HG03460 (cell line): ENCODE data around the gene CCDC137.
A peak's percentile ranks its signal among the peaks of the same experiment; 100 is the strongest.

Experiments used
- ATAC-seq: cut with Tn5 transposase; IDR thresholded peaks from one replicate; pipeline ENCODE4 v1.9.1; 2021; ENCODE audit not compliant: unreplicated experiment

The CCDC137 gene

GRCh38 chr17:81700353-81701287, 34.1 kb downstream of the CCDC137 start:
- ATAC-seq: no peak

GRCh38 chr17:81701288-81702071, 34.9 kb downstream of the CCDC137 start:
- ATAC-seq: no peak

- peak; percentile 71 for ATAC-seq
Observed at GRCh38 chr17:81702934-81703746, 36.6 kb downstream of the CCDC137 start, which contains the start of gene MRPL12. Gene MRPL12, plus strand, starts transcription at chr17:81703367. Its CDS starts 135 bp downstream, at chr17:81703502.

GRCh38 chr17:81703747-81704654, 37.5 kb downstream of the CCDC137 start:
- ATAC-seq: no peak

- ATAC-seq: no peak
Observed at GRCh38 chr17:81705518-81706231, 39.1 kb downstream of the CCDC137 start.

GRCh38 chr17:81706232-81706611, 39.7 kb downstream of the CCDC137 start:
- ATAC-seq: no peak

GRCh38 chr17:81706757-81707624, 40.5 kb downstream of the CCDC137 start:
- ATAC-seq: no peak

GRCh38 chr17:81707725-81708646, 41.4 kb downstream of the CCDC137 start:
- no peak for ATAC-seq

GRCh38 chr17:81708739-81709185, 42.2 kb downstream of the CCDC137 start:
- ATAC-seq: no peak

GRCh38 chr17:81710514-81711308, 44.2 kb downstream of the CCDC137 start:
- ATAC-seq: no peak

- ATAC-seq: peak; percentile 51
Observed at GRCh38 chr17:81711814-81712467, 45.4 kb downstream of the CCDC137 start, which contains the start of gene SLC25A10. Gene SLC25A10, plus strand, starts transcription at chr17:81712284. Its CDS starts 143 bp downstream, at chr17:81712427.

GRCh38 chr17:81712468-81713003, 46.0 kb downstream of the CCDC137 start:
- ATAC-seq: no peak

- ATAC-seq: no peak
Observed at GRCh38 chr17:81713004-81713555, 46.5 kb downstream of the CCDC137 start.

GRCh38 chr17:81713556-81714411, 47.2 kb downstream of the CCDC137 start:
- no peak for ATAC-seq
